ENCODE data around the gene FGGY.
"Not testable (repeated sequence)": the region's sequence is repeated elsewhere in the genome, so short reads cannot be mapped to it uniquely, and the experiment has no call there.

FGGY gene

DNA sequence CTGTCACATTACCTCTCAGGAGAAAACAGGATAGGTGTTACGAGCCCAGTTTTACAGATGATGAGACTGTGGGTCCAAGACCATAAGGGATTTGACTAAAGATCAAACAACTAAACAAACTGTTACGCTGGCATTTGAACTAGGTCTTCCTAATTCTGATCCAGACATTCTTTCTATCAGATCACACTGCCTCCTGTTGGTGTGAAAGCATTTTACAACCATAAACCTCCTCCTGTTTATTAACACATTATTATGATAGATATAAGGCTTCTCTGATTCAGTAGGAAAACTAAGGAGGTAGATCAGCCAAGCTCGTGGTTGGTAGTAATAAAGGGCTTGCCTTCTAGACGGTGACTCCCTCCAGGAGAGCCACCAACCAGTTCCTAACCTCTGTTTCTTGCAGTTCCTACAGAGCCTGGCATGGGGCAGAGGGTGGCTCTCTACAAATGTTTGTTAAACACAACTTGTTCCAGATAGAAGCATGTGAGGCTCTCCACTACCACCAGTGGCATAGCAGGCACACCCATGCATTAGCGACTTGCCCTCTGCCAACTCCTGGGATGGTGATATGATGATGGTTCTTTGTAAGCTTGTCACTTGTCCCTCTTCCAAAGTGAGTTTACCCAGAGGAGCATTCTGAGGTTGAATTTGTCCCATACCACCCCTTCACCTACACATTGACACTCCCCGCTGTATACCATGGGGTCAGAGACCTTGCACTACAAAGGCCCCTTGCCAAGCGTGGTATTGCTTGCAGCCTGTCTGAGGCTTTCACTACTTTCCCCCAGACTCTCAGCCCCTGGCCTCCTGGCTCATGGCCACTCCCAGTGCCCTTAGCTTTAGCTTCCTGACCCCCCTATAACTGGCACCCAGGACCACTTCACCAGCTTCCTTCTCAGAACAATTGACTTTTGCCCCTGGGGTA is 421.4 kb downstream of the FGGY start:
- DNase-seq, result no peak

DNA sequence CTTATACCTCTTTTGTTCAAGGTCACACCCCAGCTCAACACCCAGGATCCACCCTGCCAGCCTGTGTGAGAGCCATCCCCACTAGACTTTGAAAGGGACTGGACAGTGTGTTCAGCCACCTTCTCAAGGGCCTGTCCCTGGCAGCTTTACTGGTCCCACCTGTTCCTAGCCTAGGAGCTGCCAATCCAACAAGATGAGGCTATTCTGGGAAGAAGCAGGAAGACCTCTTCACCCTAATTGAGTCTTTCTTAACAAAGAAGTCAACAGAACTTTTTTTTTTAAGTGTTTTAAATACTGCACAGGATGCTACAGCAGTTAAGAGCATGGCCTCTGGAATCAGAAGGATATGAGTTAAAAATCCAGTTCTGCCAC is 422.1 kb downstream of the FGGY start:
- DNase-seq, result no peak

DNA sequence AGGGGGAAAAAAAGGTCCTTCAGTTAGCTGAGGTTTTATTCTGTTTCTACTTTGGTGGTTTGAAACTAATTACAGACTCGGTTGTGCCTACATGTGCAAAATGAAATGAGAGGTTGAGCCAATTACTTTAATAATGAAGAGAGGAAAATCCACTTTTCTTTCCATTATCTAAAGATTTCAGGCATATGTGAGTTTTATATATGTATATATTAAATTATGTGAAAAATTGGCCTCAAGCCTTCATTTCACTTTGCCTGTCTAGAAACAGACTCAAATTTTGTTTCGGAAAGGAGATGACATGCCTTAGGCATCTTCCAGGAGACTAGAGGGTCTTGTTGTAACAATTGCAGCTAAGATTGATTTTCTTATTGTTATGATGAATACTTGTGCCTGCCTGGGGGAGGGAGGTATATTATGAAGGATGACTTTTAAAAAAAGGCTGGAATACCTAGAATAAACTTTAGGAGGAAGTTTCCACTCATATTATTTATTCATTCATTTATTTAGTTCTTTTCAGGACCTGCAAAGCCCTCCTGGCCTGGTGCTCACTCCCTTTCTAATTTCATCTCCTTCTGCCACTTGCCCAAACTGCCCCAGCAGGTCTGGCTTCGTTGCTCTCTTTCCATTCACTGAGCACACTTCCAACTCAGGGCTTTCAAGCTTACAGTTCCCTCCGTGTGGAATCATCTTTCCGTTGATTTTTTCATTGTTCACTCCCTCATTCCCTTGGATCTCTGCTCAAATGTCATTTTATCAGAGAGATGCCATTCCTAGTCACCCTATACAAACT is 423.6 kb downstream of the FGGY start:
- DNase-seq, result no peak

DNA sequence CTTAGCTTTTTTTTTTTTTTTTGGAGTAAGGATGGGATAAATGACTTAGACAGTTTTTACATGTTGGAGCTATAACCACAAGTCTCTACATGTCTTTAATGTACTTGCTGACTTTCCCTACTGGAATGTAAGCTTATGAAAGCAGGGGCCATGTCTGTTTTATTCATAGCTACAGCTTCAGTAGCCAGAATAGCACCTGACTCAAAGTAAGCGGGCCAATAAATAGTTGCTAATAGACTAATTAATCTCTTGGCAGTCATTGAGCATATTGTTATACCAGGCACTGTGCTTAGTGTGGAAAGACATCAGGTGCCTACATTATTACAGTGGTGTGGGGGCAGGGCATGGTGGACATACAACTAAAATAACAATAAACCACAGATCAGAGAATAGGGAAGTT is 433.4 kb downstream of the FGGY start:
- no peak for DNase-seq

DNA sequence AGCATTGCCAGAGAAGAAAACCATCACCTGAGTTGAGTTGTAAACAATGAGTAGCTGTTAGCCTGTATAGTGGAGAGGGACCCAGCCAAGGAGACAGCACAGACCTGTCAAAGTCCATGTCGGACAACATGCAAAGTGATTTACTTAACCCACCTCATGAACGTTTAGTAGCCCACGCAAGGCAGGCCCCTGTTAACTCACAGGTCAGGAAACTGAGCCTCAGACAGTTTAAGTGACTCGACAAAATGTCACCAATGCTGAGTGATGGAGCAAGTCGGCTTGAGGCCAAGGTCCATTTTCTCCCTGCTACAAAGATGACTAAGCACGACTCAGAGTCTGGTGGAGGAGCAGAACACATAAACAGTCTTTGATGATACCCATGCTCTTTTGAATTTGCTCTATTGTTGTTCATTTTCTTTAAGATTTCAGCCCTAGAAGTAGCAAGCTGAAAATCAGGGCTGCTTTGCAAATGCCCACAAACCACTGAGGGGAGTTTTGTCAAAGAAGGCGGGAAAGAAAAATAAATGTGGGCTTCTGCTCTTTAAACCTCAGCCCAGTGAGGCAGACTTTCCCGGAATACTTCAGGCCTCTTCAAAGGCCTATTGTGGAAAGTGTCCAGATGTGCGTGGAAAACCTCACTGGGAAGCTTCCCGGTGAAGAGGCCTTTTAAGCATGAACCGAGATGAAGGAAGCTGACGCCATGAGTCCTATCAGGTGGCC is 434.0 kb downstream of the FGGY start:
- DNase-seq, result no peak

DNA sequence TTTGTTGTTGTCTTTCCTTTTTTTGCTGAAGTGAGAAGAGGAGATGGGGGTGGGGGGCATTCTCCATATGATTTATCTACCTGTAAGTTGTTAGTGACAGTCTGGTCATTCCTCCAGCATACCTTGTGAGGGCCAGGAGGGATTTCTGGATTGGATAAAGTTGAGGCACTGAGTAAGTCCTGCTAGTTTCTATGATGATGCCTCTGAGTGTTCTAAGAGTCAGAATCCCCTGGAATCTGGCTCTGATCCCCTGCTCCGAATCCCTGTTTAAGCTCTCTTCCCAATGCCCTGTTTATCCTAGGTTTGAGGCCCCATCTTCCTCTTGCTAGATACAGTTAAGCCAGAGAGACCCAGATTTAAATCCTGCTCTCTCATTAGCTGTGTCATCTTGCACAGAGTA is 434.7 kb downstream of the FGGY start:
- no peak for DNase-seq

DNA sequence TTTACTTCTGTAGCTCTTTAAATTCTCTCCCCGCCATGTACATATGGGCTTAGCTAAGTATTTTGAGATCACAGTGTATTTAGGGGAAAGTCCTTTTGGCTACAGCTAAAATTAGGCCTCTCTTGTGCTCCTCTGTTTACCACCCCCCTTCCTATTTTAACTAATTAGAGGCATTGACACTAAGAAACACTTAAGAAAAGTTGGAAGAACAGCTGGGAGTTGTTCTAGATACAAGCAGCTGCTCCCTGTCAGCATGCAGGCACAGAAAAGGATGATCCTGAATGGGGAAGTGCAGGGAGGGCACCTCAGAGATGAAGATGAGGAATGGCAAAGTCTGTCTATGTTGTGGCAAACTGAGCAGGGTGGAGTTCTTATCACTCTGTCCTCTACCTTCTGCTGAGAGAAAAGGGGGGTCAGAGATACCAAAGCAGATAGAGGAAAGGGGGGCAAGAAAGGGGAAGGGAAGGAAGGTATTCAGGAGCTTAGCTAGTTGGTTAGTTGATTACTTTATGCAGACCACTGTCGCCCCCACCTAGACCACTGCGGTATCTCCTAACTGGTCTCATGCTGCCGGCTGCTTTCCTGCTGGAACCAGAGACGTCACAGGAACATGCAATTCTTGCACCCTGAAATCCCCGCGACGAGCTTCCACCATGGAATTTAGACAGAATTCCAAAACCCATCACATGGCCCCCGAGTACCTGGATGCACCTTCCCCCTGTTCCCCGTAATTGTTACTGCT is 435.5 kb downstream of the FGGY start:
- DNase-seq, result no peak

DNA sequence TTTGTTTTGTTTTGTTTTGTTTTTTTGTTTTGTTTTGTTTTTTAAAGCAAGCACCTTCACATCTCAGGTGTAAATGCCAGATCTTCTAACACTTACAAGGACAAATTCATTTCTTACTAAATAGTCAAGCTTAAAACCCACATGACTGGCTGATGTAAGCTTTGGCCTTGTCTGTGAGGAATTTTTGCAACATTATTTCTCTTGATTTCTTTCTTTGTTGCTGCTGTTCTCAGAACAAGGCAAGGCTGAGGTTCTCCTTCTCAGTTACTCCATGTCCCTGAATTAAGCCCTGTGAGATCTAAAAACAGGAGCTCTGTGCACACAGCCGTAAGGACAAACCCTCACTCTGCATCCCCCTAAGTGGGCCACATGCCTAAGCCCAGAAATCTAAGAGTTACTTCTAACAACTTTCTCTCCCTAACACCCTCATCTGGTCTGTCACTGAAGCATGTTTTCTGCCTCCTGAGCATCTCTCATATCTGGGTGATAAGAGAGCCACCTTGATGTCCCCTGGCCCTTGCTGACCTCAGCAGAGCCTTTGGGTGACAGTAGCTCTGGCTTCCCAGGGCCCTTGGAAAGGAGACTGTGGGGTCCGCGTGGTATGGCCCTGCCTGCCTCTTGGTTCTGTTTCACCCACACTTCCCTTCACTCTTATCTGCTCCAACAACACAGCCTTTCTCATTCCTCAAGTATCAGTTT is 436.7 kb downstream of the FGGY start:
- no peak for DNase-seq

DNA sequence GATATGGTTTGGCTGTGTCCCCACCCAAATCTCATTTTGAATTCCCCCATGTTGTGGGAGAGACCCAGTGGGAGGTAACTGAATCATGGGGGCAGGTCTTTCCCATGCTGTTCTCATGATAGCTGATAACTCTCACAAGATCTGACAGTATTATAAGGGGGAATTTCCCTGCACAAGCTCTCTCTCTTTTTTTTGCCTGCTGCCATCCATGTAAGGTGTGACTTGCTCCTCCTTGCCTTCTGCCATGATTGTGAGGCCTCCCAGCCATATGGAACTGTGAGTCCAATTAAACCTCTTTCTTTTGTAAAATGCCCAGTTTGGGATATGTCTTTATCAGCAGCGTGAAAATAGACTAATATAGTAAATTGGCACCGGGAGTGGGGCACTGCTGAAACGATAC is 439.0 kb downstream of the FGGY start:
- DNase-seq, result not testable (repeated sequence)

DNA sequence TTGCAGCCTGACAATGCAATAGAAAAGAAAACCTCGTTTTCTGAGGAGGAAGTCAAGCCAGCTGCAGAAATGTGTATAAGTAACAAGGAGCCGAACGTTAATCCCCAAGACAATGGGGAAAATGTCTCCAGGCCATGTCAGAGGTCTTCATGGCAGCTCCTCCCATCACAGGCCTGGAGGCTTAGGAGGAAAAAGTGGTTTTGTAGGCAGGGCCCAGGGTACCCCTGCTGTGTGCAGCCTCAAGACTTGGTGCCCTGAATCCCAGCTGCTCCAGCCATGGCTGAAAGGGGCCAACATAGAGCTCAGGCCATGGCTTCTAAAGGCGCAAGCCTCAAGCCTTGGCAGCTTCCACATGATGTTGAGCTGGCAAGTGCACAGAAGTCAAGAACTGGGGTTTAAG is 439.9 kb downstream of the FGGY start:
- DNase-seq, result no peak

DNA sequence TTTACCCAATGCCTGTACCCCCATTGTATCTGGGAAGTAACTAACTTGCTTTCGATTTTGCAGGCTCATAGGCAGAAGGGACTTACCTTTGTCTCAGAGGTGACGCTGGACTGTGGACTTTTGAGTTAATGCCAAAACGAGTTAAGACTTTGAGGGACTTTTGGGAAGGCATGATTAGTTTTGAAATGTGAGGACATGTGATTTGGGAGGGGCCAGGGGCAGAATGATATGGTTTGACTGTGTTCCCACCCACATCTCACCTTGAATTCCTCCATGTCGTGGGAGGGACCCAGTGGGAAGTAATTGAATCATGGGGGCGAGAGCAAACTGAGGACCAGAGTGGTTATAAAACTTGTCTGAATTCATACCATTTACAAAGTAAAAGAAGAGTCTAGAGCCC is 440.7 kb downstream of the FGGY start:
- DNase-seq, result no peak

DNA sequence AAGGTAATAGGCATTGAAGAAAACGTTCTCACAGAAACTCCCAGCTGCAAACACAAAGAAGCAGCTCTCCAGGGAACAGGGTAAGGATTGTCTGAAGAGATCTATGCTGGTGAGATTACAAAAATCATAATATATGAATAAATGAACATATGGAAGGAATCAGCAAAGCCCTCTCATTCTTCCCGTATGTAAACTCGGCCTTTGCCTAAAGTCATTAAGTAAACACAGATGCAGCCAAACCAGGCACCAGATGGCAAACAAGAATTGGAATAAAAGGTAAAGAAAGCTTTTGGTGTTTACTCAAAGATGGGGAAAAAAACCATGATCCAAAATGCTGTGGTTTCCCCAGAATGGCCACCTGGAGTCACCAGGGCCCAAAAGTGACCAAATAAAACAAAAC is 441.3 kb downstream of the FGGY start:
- DNase-seq, result no peak

DNA sequence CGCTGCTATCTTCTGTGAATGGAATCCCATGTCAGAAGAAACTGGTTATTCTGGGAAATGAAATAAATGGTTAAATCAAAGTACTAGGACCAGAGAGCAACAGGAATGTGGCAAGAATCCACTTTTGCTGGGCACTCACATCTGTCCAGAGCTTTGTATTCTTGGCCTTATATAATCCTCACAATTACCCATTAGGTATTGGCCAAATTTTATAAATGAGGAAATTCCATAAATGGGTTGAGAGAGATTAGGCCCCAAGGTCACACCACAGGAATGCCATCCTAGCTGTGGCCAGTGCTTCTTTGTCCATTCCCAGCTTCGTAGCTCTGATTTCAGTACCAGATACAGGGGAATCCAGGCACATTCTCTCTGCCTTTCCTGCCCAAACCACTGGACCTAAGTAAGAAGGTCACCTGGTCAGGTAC is 441.7 kb downstream of the FGGY start:
- no peak for DNase-seq

DNA sequence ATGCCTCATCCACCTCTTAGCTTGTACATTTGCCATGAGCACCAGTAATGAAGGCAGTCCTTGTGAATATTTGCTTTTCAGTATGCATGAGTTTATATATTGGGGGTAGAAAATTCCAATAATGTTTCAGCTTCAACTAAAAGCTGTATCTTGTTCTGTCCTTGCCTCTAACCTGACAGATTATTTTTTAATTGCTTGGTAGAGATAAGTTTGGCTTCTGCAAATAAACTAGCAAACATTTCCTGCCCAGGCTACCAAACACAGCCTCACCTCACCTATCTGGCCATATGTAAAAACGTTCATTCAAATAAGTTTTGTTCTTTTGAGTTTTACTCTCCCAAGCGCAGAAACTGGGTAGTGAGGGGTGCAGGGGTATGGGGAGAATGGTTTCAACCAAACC is 442.2 kb downstream of the FGGY start:
- DNase-seq, result no peak

DNA sequence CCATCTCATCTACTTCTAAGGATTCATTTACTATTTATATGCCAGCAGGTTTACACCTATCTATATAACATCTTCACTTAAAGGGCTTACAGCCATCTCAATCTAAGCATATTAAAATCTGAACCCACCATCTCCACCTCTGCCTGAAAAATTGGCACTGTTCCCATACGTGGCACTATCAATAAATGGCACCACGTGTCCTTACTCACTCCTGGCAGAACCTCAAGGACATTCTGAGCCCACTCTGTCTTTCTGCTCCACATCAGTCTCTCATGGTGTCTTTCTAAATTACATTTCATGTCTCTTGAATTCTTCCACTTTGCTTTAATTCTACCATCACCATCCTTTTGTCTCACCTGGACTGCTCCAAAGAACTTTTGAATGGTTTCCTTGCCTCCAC is 445.6 kb downstream of the FGGY start:
- no peak for DNase-seq

DNA sequence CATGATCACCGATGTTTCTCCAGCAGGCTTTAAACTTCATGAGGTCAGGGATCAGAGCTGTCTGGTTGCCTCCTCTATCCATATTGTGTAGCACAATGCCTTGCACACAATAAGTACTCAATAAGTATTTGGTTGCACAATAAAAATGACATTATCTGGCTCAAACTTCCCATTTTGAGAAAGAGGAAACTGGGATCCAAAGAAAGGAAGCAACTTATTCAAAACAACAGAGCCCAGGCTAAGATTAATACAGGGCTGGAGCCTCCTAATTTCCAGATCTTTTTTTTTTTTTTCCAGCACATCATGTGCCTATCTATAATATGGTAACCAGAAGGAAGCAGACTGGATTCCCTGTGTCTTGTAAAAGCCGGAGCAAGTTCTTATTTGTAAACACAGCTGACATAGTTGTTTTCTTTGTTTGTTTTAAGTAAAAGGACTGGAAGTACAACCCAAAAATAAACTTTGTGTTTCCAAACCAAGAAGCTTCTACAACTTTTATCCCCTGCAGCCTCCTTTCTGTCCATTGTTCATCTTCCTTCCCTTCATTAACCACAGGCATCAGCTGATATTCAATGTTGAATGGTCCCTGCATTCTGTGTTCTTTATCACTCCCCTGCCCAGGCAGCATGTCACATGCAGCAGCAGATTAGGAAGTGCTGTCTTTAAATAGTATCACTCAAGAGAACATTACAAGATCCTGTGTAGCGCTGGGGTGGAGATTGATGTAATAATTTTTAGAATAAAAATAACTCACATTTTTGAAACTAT is 446.6 kb downstream of the FGGY start:
- DNase-seq, result no peak

DNA sequence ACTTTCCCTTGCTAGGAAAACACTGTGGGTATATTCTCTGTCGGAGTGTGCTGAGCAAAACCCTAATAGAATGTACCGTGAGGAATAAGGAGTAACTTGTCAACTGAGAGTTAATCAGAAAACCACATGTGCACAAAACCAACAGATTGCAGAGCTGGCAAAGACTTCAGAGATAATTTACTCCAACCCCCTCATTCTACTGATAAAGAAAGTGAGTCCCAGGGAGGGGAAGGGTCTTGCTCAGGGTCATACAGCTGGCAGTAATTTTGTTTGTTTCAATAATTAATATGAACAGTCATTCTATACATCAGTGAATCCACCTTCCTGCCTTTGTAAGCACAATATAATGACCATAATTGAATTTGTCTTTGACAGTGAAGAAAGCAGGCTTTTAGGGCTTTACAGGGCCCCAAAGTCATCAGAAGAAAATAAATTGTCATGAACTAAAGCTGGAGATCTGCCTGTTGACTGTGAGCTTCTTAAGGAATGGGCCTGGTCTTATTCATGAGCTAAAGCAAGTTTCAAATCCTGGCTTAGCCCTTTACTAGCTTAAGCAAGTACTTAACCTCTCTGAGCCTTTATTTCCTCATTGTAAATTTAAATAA is 450.6 kb downstream of the FGGY start:
- DNase-seq, result no peak

DNA sequence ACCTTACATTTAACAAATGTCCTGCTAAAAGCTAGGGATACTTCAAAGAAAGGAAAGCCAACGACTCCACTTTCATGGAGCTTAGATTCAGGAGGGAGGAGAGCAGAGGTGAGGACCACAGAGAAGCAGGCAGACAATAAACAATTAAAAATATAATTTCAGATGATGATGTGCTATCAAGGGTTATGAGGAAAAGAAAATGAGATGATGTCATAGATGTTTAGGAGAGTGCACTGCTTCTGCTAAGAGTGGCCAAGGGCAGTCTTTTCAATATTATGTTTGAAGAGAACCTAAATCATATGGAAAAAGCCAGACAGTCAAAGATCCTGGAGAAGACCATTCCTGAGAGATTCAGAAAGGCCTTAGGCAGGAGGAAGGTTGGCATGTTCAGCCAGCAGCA is 451.2 kb downstream of the FGGY start:
- no peak for DNase-seq

DNA sequence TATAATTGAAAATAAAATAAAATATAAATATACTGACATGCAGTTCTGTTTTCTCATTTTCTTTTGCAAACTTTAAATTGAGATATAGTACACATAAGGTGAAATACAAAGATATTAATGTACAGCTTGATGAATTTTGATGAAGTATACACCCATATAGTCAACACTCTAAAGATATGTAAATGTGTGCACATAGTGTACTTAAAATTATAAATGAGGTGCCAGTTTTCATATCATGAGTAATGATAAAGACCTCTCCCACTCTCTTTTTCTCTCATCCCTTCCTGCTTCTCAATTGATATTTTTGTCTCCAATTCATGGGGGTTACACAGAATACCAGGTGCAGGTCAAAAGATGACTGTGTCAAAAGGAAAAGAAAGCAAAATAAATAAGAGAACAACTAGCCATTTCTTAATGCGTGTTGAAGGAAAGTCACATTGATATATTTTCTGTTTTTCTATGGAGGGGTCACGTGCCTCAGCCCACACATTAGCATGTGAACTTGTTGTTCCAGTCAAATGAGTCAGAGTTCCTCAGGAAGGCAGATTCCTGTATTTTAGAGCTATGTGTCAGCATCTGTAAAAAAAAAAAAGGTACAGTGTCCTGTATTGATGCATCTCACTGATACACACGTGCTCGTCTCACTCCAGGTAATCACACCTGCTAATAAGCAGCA is 453.6 kb downstream of the FGGY start:
- no peak for DNase-seq

DNA sequence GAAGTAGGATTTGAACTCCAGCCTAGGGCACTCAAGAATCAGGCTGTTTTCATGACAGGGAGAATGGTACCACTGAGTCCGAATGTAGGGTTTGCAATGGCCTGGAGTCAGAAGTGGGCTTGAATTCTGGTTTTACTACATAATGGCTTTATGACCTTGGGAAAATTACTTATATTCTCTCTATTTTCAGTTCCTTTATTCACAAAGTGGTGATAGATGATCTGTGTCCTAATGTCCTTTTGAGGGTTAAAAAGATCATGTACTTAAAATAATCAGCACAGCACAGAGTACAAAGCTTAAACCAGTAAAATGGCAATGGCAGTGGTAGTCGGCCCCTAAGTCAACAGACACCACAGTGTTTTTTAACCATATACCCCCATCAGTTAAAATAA is 454.1 kb downstream of the FGGY start:
- DNase-seq, result no peak
